Lower leg skin (tissue), 3 donors: ENCODE results near the gene MPRIP.

Experiments
- POLR2A ChIP-seq, 2 donors: fragments of 450-650 bp; IDR thresholded peaks; one replicate each; pipeline ENCODE4 v1.6.1; 2016 to 2017; ENCODE audit warnings: antibody characterized with exemption in 2 of 2, mild to moderate bottlenecking in 1 of 2, moderate library complexity in 1 of 2
- TF ChIP-seq, protein P1 (sequence below), 3 donors: fragments of 450-650 bp; IDR thresholded peaks; one replicate each; pipeline ENCODE4 v1.5.1; 2016; ENCODE audit warnings: antibody characterized with exemption in 3 of 3, mild to moderate bottlenecking in 3 of 3, moderate library complexity in 2 of 3

DNA sequence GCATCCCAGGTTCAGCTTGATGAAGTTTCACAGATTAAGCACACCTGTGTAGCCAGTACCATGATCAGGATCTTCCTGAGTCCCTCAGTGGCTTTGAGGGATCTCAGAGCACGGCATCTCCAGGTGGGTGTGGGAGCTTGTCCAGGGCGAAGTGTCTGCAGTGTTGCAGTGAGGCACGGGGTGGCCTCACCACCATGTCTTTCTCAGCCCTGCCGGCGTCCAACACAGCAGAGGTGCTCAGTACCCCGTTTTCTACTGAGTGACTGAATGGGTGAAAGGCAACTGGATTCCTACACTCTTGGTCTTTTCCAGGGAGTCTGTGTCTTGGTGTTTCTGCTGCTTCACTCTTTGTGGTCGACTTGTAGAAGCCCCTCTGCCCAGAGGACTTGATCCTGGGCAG is 63.7 kb downstream of the MPRIP start:
- TF ChIP-seq, protein P1, sequence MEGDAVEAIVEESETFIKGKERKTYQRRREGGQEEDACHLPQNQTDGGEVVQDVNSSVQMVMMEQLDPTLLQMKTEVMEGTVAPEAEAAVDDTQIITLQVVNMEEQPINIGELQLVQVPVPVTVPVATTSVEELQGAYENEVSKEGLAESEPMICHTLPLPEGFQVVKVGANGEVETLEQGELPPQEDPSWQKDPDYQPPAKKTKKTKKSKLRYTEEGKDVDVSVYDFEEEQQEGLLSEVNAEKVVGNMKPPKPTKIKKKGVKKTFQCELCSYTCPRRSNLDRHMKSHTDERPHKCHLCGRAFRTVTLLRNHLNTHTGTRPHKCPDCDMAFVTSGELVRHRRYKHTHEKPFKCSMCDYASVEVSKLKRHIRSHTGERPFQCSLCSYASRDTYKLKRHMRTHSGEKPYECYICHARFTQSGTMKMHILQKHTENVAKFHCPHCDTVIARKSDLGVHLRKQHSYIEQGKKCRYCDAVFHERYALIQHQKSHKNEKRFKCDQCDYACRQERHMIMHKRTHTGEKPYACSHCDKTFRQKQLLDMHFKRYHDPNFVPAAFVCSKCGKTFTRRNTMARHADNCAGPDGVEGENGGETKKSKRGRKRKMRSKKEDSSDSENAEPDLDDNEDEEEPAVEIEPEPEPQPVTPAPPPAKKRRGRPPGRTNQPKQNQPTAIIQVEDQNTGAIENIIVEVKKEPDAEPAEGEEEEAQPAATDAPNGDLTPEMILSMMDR (IDR thresholded peaks at IDR 0.05) = no peak
- TF ChIP-seq POLR2A (IDR thresholded peaks at IDR 0.05) = no peak
